OCI-LY1 (cell line): ENCODE measurements around the gene PRDX1.

Experiments used
- CTCF ChIP-seq: fragments of 200-600 bp; sonication (generic), shearing (Covaris generic); IDR thresholded peaks from 2 replicates; pipeline ENCODE4 v1.5.1; 2017; ENCODE audit warnings: mild to moderate bottlenecking, antibody characterized with exemption, low read length, moderate library complexity, mixed read lengths
- EZH2 ChIP-seq: fragments of 200-600 bp; sonication (generic), shearing (Covaris generic); IDR thresholded peaks from 2 replicates; pipeline ENCODE4 v1.8.0; 2017; ENCODE audit warnings: borderline replicate concordance, mixed run types, mild to moderate bottlenecking, antibody characterized with exemption, low read length, moderate library complexity, mixed read lengths

GRCh38 chr1:45557422-45557944 lies 35.8 kb upstream of the PRDX1 start:
- TF ChIP-seq CTCF, result no peak
- TF ChIP-seq EZH2, result no peak
